Ovary (tissue), 3 donors: Measurements from ENCODE around the gene CDKN2B-AS1.

Source experiments
- CTCF ChIP-seq, 3 donors: fragments of 450-650 bp in 2 of 3; fragments of 200-600 bp in 1 of 3; IDR thresholded peaks; one replicate each; pipeline versions ENCODE4 v1.5.1 to v1.8.0; 2016 to 2022; ENCODE audit warnings: antibody characterized with exemption in 3 of 3, mild to moderate bottlenecking in 1 of 3
- EP300 ChIP-seq: sonication (generic); formaldehyde crosslinking; IDR thresholded peaks from one replicate; pipeline ENCODE4 v1.6.1; 2017; ENCODE audit warnings: antibody characterized with exemption
- POLR2A ChIP-seq: fragments of 450-650 bp; IDR thresholded peaks from one replicate; pipeline ENCODE4 v1.6.1; 2017; ENCODE audit warnings: antibody characterized with exemption, mild to moderate bottlenecking, moderate library complexity
- donor health status: DM: no; HTN: no; CAD: no.

- no peak for TF ChIP-seq POLR2A
- no peak for TF ChIP-seq CTCF (IDR thresholded peaks at IDR 0.05)
- no peak for TF ChIP-seq EP300
Measured at GRCh38 chr9:22064957-22065356, 70.4 kb downstream of the CDKN2B-AS1 start.
